ENCODE results near the gene PIK3R6. TPM values are rescaled to one million over a fixed set of nuclear protein-coding genes. Genes with fewer than 3 reads are reported as not detected.

Gene PIK3R6
- total and polyA plus RNA-seq, 8 donors, result 1.6 to 4.3 (median 2.0) TPM

DNA sequence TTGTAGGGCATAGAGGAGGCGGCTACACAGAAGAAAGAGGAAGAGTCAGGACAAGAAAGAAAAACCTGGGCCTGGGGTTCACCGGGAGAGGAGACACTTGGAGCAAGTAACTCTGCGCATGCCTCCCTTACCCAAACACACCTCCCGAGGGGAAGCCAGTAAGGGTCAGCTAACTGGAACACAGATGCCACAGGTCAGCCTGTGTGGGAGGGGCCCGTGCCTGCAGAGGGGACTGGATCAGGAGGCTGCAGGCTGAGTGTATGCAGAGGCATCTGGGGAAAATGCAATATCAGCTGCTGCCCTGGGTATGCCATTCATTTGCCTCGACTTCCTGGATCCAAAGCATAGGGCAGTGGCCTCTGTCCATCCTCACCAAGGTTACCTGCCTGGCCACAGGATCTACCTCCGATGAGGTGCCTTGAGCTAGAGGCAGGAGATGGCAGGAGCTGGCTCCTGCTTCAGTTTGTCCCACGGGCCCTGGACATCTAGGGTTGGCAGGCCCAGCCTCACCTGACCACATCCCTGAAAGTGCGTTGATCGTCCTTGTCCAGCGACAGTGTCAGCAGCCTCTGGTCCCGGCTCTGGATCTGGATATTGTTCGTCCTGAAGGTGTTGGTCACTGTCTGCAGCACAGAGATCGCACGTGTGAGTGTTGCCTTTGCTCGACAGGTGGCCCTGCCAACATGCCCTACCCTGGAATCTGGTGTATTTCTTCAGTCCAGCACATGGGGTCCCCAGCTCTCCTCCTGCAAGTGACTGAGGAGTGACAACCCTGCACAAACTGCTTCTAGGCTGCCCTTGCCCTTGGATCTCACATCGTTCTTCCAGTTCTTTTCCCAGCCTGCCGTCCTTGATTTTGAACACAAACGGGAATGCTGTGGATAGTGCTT lies 63.7 kb downstream of the PIK3R6 start:
- no peak overlapping the region for H3K4me3 ChIP-seq
- H3K27ac ChIP-seq, result no peak overlapping the region
- peaks cover 0 to 5% of the 10 kb centered on the region in 2 donors for H3K36me3 ChIP-seq
- H3K27me3 ChIP-seq, result peaks cover 4 to 46% of the 10 kb centered on the region in 2 donors
- peaks cover 0 to 14% of the 10 kb centered on the region in 2 donors for H3K4me1 ChIP-seq
- H3K9me3 ChIP-seq, result no peaks in the 10 kb centered on the region
- DNase-seq (no peak), ATAC-seq (no peak)
- intact Hi-C loops (cut with DNase I), result no loop called here
- TF ChIP-seq, protein P1, sequence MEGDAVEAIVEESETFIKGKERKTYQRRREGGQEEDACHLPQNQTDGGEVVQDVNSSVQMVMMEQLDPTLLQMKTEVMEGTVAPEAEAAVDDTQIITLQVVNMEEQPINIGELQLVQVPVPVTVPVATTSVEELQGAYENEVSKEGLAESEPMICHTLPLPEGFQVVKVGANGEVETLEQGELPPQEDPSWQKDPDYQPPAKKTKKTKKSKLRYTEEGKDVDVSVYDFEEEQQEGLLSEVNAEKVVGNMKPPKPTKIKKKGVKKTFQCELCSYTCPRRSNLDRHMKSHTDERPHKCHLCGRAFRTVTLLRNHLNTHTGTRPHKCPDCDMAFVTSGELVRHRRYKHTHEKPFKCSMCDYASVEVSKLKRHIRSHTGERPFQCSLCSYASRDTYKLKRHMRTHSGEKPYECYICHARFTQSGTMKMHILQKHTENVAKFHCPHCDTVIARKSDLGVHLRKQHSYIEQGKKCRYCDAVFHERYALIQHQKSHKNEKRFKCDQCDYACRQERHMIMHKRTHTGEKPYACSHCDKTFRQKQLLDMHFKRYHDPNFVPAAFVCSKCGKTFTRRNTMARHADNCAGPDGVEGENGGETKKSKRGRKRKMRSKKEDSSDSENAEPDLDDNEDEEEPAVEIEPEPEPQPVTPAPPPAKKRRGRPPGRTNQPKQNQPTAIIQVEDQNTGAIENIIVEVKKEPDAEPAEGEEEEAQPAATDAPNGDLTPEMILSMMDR (IDR thresholded peaks at IDR 0.05), result no peak

DNA sequence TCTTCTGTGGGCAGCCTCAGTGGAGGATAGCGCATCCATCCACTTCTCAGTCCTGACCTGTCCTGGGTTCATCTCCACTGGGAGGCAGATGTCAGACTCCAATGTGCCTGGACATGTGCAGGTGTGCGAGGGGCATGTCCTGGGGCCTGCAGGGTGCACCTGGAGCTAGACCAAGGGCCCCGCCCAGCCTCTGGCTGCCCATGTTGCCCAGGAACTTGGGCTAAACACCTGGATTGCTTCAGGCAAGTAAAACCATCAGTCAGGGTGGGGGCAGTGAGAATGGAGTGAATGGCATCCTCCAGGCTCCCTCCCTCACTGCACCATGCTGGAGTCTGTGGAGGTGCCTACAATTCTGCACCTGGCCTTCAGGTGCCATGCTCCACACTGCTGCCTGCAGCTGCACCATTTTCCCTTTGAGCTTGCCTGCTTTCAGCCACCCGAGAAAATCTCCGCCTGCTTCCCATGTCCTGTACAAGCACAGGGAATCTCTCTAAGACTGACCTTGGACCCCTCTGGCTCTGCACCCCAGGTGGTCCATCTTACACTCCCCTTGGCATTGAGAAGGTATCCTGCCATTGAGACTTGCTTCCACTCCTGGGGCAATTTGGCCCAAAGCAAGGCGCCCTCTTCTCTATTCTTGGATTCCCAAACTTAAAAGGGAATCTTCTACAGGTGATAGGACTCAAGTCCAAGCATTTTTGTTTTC lies 66.2 kb downstream of the PIK3R6 start:
- TF ChIP-seq, protein P1 (IDR thresholded peaks at IDR 0.05), result no peak
- Histone ChIP-seq H3K9me3 (no peaks in the 10 kb centered on the region), H3K27me3 (peaks cover 11 to 51% of the 10 kb centered on the region in 2 donors), H3K4me3 (no peak overlapping the region), H3K4me1 (peaks cover 0 to 2% of the 10 kb centered on the region in 2 donors), H3K27ac (no peak overlapping the region), H3K36me3 (peaks cover 0 to 5% of the 10 kb centered on the region in 2 donors)
- DNase-seq (no peak), ATAC-seq (no peak)
- intact Hi-C loops (cut with DNase I), result no loop called here

DNA sequence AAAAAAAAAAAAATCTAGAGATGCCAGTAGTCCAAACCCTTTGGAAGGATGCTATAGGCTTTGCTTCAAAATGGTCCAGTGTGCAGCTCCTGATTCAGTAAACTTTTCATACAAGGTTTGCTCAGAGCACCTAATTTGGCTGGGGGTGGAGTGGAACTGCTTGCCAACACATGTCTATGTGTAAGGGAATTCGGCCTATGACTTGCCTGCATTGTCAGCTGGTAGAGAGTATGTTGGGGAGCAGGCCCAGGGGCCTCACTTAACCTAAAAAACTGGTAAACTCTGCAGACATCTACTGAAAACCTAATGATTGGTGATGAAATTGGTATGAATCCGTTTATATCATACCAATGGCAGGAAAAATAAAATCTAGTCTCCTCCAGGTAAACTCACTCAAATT lies 66.8 kb downstream of the PIK3R6 start:
- no peak for DNase-seq
- H3K27ac ChIP-seq, result no peak overlapping the region
- H3K27me3 ChIP-seq, result peaks cover 11 to 51% of the 10 kb centered on the region in 2 donors
- TF ChIP-seq, protein P1 (IDR thresholded peaks at IDR 0.05), result no peak
- no peak for ATAC-seq
- no peaks in the 10 kb centered on the region for H3K4me1 ChIP-seq
- intact Hi-C loops (cut with DNase I), result no loop called here
- H3K4me3 ChIP-seq, result no peak overlapping the region
- no peaks in the 10 kb centered on the region for H3K9me3 ChIP-seq
- H3K36me3 ChIP-seq, result peaks cover 0 to 5% of the 10 kb centered on the region in 2 donors

DNA sequence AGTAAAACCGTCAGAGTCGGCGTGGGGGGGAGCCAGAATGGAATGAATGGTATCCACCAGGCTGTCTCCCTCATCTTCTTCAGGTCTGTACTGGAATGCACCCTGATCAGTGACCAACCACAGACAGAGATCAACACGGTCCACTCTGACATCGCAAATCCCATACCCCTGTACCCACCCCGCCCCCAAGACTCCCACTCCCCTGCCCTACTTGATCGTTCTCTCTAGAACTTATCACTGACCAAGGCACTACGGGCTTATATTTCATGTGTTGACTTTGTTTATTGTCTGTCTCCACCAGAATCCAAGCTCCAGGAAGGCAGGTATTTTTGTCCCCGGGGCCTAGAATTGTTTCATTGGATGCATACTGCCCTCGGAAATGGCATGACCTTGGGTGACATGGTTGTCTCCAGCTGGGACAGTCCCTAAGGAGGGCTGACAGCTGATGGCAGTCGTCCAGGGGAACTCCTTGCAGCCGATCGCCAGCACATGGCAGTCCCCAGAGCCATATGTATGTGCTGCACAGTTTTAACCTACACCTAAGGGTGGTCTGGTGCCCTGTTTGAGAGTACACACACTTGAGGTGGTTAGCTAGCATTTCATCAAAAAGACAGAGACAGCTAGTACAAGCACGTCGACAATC lies 67.8 kb downstream of the PIK3R6 start:
- DNase-seq (no peak), ATAC-seq (no peak)
- peaks cover 0 to 5% of the 10 kb centered on the region in 2 donors for H3K36me3 ChIP-seq
- H3K4me1 ChIP-seq, result peaks cover 0 to 9% of the 10 kb centered on the region in 2 donors
- no peaks in the 10 kb centered on the region for H3K9me3 ChIP-seq
- no peak overlapping the region for H3K4me3 ChIP-seq
- TF ChIP-seq, protein P1 (IDR thresholded peaks at IDR 0.05), result no peak
- H3K27me3 ChIP-seq, result peaks cover 11 to 58% of the 10 kb centered on the region in 2 donors
- H3K27ac ChIP-seq, result no peak overlapping the region
- intact Hi-C loops (cut with DNase I), result no loop called here

Measured in left lung (tissue), 10 donors.